HCT116 (cell line): ENCODE results near the gene CASK. TPM values are rescaled to one million over a fixed set of nuclear protein-coding genes. Genes with fewer than 3 reads are reported as not detected.

Experiments
- ATAC-seq: fragments of 200-7000 bp; cut with Tn5 transposase; 2 replicates; pipeline ENCODE4 v1.9.1; 2020; ENCODE audit warnings: mild to moderate bottlenecking, moderate library complexity
- BruUV-seq: library from RNA; stranded (reverse); fragments of 400-500 nt; replicated peaks from 2 replicates; lab custom pipeline; 2021; lab: Mats Ljungman, UMichigan
- CTCF ChIA-PET: fragments of 300-600 bp; sonication (Branson Sonifier 250); formaldehyde crosslinking; loops from one replicate; lab custom pipeline; 2021; ENCODE audit warnings: antibody characterized with exemption; lab: Charles Lee
- POLR2A ChIA-PET: fragments of 300-600, 350-600 bp; sonication (Branson Sonifier 250); formaldehyde crosslinking; loops from one replicate; lab custom pipeline; 2021; ENCODE audit warnings: antibody characterized with exemption; lab: Charles Lee
- RAD21 ChIA-PET, 2 experiments: fragments of 300-600 bp; sonication (Branson Sonifier 250); formaldehyde crosslinking; loops; one replicate each; lab custom pipeline; 2023; ENCODE audit warnings: low total read pairs in 2 of 2; ENCODE audit not compliant: uncharacterized antibody in 2 of 2, unreplicated experiment in 2 of 2, low non-redundant PET in 1 of 2; lab: Charles Lee
- DNase-seq: peaks from one replicate; pipeline ENCODE4 v3.0.0-alpha.2; 2010; ENCODE audit warnings: low read depth, low spot score
- H2AFZ ChIP-seq: fragments of 200-600 bp; shearing (Covaris generic), sonication (generic); 2 replicates; pipeline ENCODE4 v1.6.1; 2017; ENCODE audit warnings: low read depth, mixed run types, mixed read lengths, antibody characterized with exemption, low read length; ENCODE audit not compliant: poor library complexity, severe bottlenecking
- H3K27ac ChIP-seq: 2 replicates; pipeline ENCODE4 v1.5.1; 2012; ENCODE audit warnings: low read depth, low read length
- H3K27me3 ChIP-seq: fragments of 200-600 bp; sonication (generic); 2 replicates; pipeline ENCODE4 v1.6.1; 2016; ENCODE audit warnings: mixed run types, low read length, mixed read lengths; ENCODE audit not compliant: insufficient read depth
- H3K36me3 ChIP-seq, 2 experiments: fragments of 200-500 bp in 1 of 2; fragments of 200-600 bp in 1 of 2; sonication (Bioruptor generic) in 1 of 2; sonication (generic) in 1 of 2; 2 replicates each; pipeline versions ENCODE4 v1.5.1 to v1.6.1; 2014 to 2016; ENCODE audit warnings: low read length in 2 of 2, inconsistent platforms in 1 of 2, mixed read lengths in 1 of 2, mixed run types in 1 of 2; ENCODE audit not compliant: insufficient read depth in 2 of 2, control insufficient read depth in 1 of 2
- H3K4me1 ChIP-seq, 2 experiments: fragments of 200-600 bp in 1 of 2; sonication (generic) in 1 of 2; 2 replicates each; pipeline versions ENCODE4 v1.5.1 to v1.6.1; 2012 to 2017; ENCODE audit warnings: low read length in 2 of 2, inconsistent platforms in 1 of 2, mild to moderate bottlenecking in 1 of 2, mixed read lengths in 1 of 2, mixed run types in 1 of 2, moderate library complexity in 1 of 2; ENCODE audit not compliant: insufficient read depth in 2 of 2, control insufficient read depth in 1 of 2
- H3K4me2 ChIP-seq: fragments of 200-600 bp; sonication (generic); 2 replicates; pipeline ENCODE4 v1.6.1; 2017; ENCODE audit warnings: mixed run types, low read length, mixed read lengths
- H3K4me3 ChIP-seq, 2 experiments: fragments of 200-600 bp in 1 of 2; sonication (generic) in 1 of 2; replicated peaks in 1 of 2; 2 replicates each; pipeline ENCODE4 v1.5.1; 2011 to 2016; ENCODE audit warnings: low read length in 2 of 2, control low read depth in 1 of 2, low read depth in 1 of 2, mild to moderate bottlenecking in 1 of 2, mixed read lengths in 1 of 2, mixed run types in 1 of 2
- H3K79me2 ChIP-seq: fragments of 200-600 bp; sonication (generic); 2 replicates; pipeline ENCODE4 v1.6.1; 2017; ENCODE audit warnings: mild to moderate bottlenecking, mixed run types, low read length, moderate library complexity, mixed read lengths; ENCODE audit not compliant: insufficient read depth
- H3K9ac ChIP-seq: fragments of 200-600 bp; sonication (generic); 2 replicates; pipeline ENCODE4 v1.6.1; 2016; ENCODE audit warnings: low read length, mixed read lengths
- H3K9me2 ChIP-seq: fragments of 200-600 bp; sonication (generic), shearing (Covaris generic); 2 replicates; pipeline ENCODE4 v1.6.1; 2017; ENCODE audit warnings: mixed run types, mild to moderate bottlenecking, moderate library complexity; ENCODE audit not compliant: insufficient read depth
- H3K9me3 ChIP-seq, 2 experiments: fragments of 200-500 bp in 1 of 2; fragments of 200-600 bp in 1 of 2; sonication (Bioruptor generic) in 1 of 2; sonication (generic) in 1 of 2; 2 replicates each; pipeline ENCODE4 v1.6.1; 2014 to 2017; ENCODE audit warnings: low read length in 2 of 2, mixed read lengths in 2 of 2, inconsistent platforms in 1 of 2, low read depth in 1 of 2, mild to moderate bottlenecking in 1 of 2, mixed run types in 1 of 2, moderate library complexity in 1 of 2; ENCODE audit not compliant: control insufficient read depth in 1 of 2, insufficient read depth in 1 of 2
- H4K20me1 ChIP-seq: fragments of 200-600 bp; sonication (generic), shearing (Covaris generic); 2 replicates; pipeline ENCODE4 v1.6.1; 2017; ENCODE audit warnings: mixed run types, mild to moderate bottlenecking, moderate library complexity; ENCODE audit not compliant: insufficient read depth
- ATF3 ChIP-seq: IDR thresholded peaks from 2 replicates; pipeline ENCODE4 v1.6.1; 2012
- CBX3 ChIP-seq: IDR thresholded peaks from 2 replicates; pipeline ENCODE4 v1.6.1; 2012; ENCODE audit warnings: low read depth
- CEBPB ChIP-seq: IDR thresholded peaks from 2 replicates; pipeline ENCODE4 v1.6.1; 2012; ENCODE audit warnings: low read depth
- CTCF ChIP-seq, 3 experiments: fragments of 200-600 bp in 1 of 3; sonication (generic) in 1 of 3; IDR thresholded peaks in 2 of 3; conservative IDR thresholded peaks in 1 of 3; 2 replicates each; pipeline ENCODE4 v1.5.1; 2012 to 2017; ENCODE audit warnings: low read depth in 2 of 3, low read length in 2 of 3, antibody characterized with exemption in 1 of 3, borderline replicate concordance in 1 of 3, control low read depth in 1 of 3, mild to moderate bottlenecking in 1 of 3, mixed read lengths in 1 of 3, mixed run types in 1 of 3, moderate library complexity in 1 of 3; ENCODE audit not compliant: insufficient read depth in 1 of 3
- ELF1 ChIP-seq: IDR thresholded peaks from 2 replicates; pipeline ENCODE4 v1.6.1; 2012; ENCODE audit warnings: low read depth, borderline replicate concordance
- EZH2 ChIP-seq: fragments of 200-600 bp; sonication (generic); IDR thresholded peaks from 2 replicates; pipeline ENCODE4 v1.6.1; 2017; ENCODE audit warnings: antibody characterized with exemption, mixed run types
- EZH2phosphoT487 ChIP-seq: fragments of 200-600 bp; IDR thresholded peaks from 2 replicates; pipeline ENCODE4 v1.6.1; 2018; ENCODE audit warnings: antibody characterized with exemption, borderline replicate concordance
- FOSL1 ChIP-seq: IDR thresholded peaks from 2 replicates; pipeline ENCODE4 v1.6.1; 2012; ENCODE audit warnings: low read depth
- POLR2AphosphoS5 ChIP-seq: IDR thresholded peaks from 2 replicates; pipeline ENCODE4 v1.6.1; 2011; ENCODE audit warnings: mild to moderate bottlenecking, low read depth, low read length, moderate library complexity
- RAD21 ChIP-seq: IDR thresholded peaks from 2 replicates; pipeline ENCODE4 v1.6.1; 2012; ENCODE audit warnings: low read depth, mild to moderate bottlenecking
- REST ChIP-seq: IDR thresholded peaks from 2 replicates; pipeline ENCODE4 v1.6.1; 2012; ENCODE audit warnings: low read depth
- SIN3A ChIP-seq: IDR thresholded peaks from 2 replicates; pipeline ENCODE4 v1.6.1; 2012; ENCODE audit warnings: low read depth
- SP1 ChIP-seq: IDR thresholded peaks from 2 replicates; pipeline ENCODE4 v1.6.1; 2012; ENCODE audit warnings: low read depth
- SRF ChIP-seq: IDR thresholded peaks from 2 replicates; pipeline ENCODE4 v1.6.1; 2012; ENCODE audit warnings: low read depth
- TCF7L2 ChIP-seq: IDR thresholded peaks from 2 replicates; pipeline ENCODE4 v1.7.0; 2011; ENCODE audit warnings: borderline replicate concordance, inconsistent platforms; ENCODE audit not compliant: insufficient read depth, insufficient read length; ENCODE audit errors: extremely low read depth
- intact Hi-C: fragments of 100-400 bp; cut with micrococcal nuclease; formaldehyde crosslinking; loops from 2 replicates; pipeline ENCODE4 v1.10.0; 2022
- total RNA-seq: library from RNA; stranded (reverse); gene quantifications from one replicate; pipeline ENCODE4 v1.2.1, GENCODE V29; 2021; ENCODE audit not compliant: unreplicated experiment

Gene CASK
- total RNA-seq, 1 experiment from 2014 or later = 39.0 TPM

- TF ChIP-seq EZH2 = no peak
- TF ChIP-seq FOSL1 = no peak
- no peak for TF ChIP-seq RAD21
- no peak for TF ChIP-seq SP1
- no peak for TF ChIP-seq SIN3A
- TF ChIP-seq ATF3 = no peak
- no peak for TF ChIP-seq CEBPB
- no peak for TF ChIP-seq CTCF (IDR thresholded peaks at IDR 0.05 in 2 of 3, conservative IDR thresholded peaks at IDR 0.05 in 1 of 3; ENCODE audit: borderline replicate concordance in 1 of 3, insufficient read depth in 1 of 3, low read depth in 2 of 3, low read length in 2 of 3)
- no peak for TF ChIP-seq SRF
- TF ChIP-seq CBX3 = no peak
- TF ChIP-seq TCF7L2 = no peak
- no peak for TF ChIP-seq REST
- TF ChIP-seq ELF1 = no peak
- TF ChIP-seq POLR2AphosphoS5 = no peak
- TF ChIP-seq EZH2phosphoT487 = no peak
- H3K4me2 ChIP-seq = no peak overlapping the region; the same call in 1 of the 2 replicates
- no TSS peak for BruUV-seq
- no peaks in the 10 kb centered on the region for H3K79me2 ChIP-seq
- no peak for ATAC-seq
- H4K20me1 ChIP-seq = no peaks in the 10 kb centered on the region
- H2AFZ ChIP-seq = no peak overlapping the region
- no peak for DNase-seq
- POLR2A ChIA-PET = no interaction called here
- no peaks in the 10 kb centered on the region for H3K9me2 ChIP-seq
- H3K9me3 ChIP-seq = no peaks in the 10 kb centered on the region
- peaks cover 0 to 5% of the 10 kb centered on the region in 2 experiments; a peak in 1 of 4 replicates for H3K4me1 ChIP-seq
- H3K4me3 ChIP-seq = no peak overlapping the region
- RAD21 ChIA-PET = no interaction called here
- H3K27me3 ChIP-seq = no peaks in the 10 kb centered on the region
- CTCF ChIA-PET = no interaction called here
- no peaks in the 10 kb centered on the region for H3K36me3 ChIP-seq
- no peak overlapping the region for H3K27ac ChIP-seq
- intact Hi-C loops = no loop called here
- H3K9ac ChIP-seq = no peak overlapping the region
Measured at GRCh38 chrX:41785685-41786084, 137.7 kb downstream of the CASK start.
